OCI-LY3 (cell line): ENCODE results near the gene CDK16.

Experiments used
- CTCF ChIP-seq: fragments of 200-600, 300-600 bp; sonication (generic); IDR thresholded peaks from 2 replicates; pipeline ENCODE4 v1.5.1; 2014; ENCODE audit warnings: antibody characterized with exemption, low read length, low read depth
- EZH2phosphoT487 ChIP-seq: fragments of 200-600 bp; shearing (Covaris generic); IDR thresholded peaks from 2 replicates; pipeline ENCODE4 v1.6.1; 2018; ENCODE audit warnings: antibody characterized with exemption, mixed run types, low read depth

- no peak for TF ChIP-seq CTCF
- TF ChIP-seq EZH2phosphoT487, result no peak
Observed at GRCh38 chrX:47178337-47178736, 40.1 kb upstream of the CDK16 start.
